ENCODE data around the gene FBXW12. TPM values are rescaled to one million over a fixed set of nuclear protein-coding genes. Genes with fewer than 3 reads are reported as not detected.
A peak's percentile ranks its signal among the peaks of the same experiment; 100 is the strongest.
"Not testable (repeated sequence)": the region's sequence is repeated elsewhere in the genome, so short reads cannot be mapped to it uniquely, and the experiment has no call there.

FBXW12 gene
- total RNA-seq, 1 experiment from 2014 or later = not detected

- Histone ChIP-seq H3K27me3 (ENCODE audit: insufficient read depth, low read length) (no peaks in the 10 kb centered on the region), H3K36me3 (ENCODE audit: control insufficient read depth in 1 of 2, insufficient read depth in 2 of 2, low read length in 2 of 2) (peaks cover 0 to under 1% of the 10 kb centered on the region in 2 experiments; a peak in 1 of 4 replicates), H3K4me2 (ENCODE audit: low read length) (no peak overlapping the region; the same call in 1 of the 2 replicates), H3K79me2 (ENCODE audit: insufficient read depth, low read length) (no peaks in the 10 kb centered on the region), H3K9ac (ENCODE audit: low read length) (no peak overlapping the region), H3K4me3 (replicated peaks in 1 of 2; ENCODE audit: low read depth in 1 of 2, low read length in 2 of 2) (no peak overlapping the region), H3K4me1 (ENCODE audit: control insufficient read depth in 1 of 2, insufficient read depth in 2 of 2, low read length in 2 of 2) (peaks cover 14 to 39% of the 10 kb centered on the region in 2 experiments), H2AFZ (ENCODE audit: low read depth, low read length, poor library complexity, severe bottlenecking) (no peak overlapping the region), H3K9me2 (ENCODE audit: insufficient read depth) (no peaks in the 10 kb centered on the region), H3K27ac (ENCODE audit: low read depth, low read length) (no peak overlapping the region), H3K9me3 (ENCODE audit: control insufficient read depth in 1 of 2, insufficient read depth in 1 of 2, low read depth in 1 of 2, low read length in 2 of 2) (no peaks in the 10 kb centered on the region), H4K20me1 (ENCODE audit: insufficient read depth) (no peaks in the 10 kb centered on the region)
- ChIA-PET POLR2A (interaction anchor here (0.9 to 1.7 kb wide), 3 partner anchors 32 to 39 kb away, joined by 4 to 22 read pairs (median 7); partner anchors contain the start of genes CCDC51 and TMA7), RAD21 (ENCODE audit: low non-redundant PET in 1 of 2, low total read pairs in 2 of 2, uncharacterized antibody in 2 of 2, unreplicated experiment in 2 of 2) (interaction anchor here (0.7 to 4.1 kb wide), 12 partner anchors 32 to 234 kb away, joined by 3 to 59 read pairs (median 5); partner anchors contain the start of gene SLC26A6 (in 1 of the 2)), CTCF (interaction anchor here (0.6 to 8.0 kb wide), 27 partner anchors 9 to 621 kb away, joined by 3 to 386 read pairs (median 5); partner anchors contain the start of genes ATRIP, CCDC51, NCKIPSD and NDUFAF3)
- DNase-seq (ENCODE audit: low read depth, low spot score) (peak; percentile 69), ATAC-seq (peak; percentile 80)
- TF ChIP-seq MAX (IDR thresholded peaks at IDR 0.05) (0 out of 2 replicates have a peak, but pooled peaks have one; percentile 30), CBX3 (IDR thresholded peaks at IDR 0.05; ENCODE audit: low read depth) (0 out of 2 replicates have a peak, but pooled peaks have one; percentile 63), RAD21 (IDR thresholded peaks at IDR 0.05; ENCODE audit: low read depth) (peak; percentile 97), CEBPB (IDR thresholded peaks at IDR 0.05; ENCODE audit: low read depth) (no peak), ZBTB33 (IDR thresholded peaks at IDR 0.05; ENCODE audit: extremely low read depth, insufficient replicate concordance, low read length) (no peak), YY1 (IDR thresholded peaks at IDR 0.05; ENCODE audit: extremely low read depth, insufficient replicate concordance, low read depth, low read length) (peak; percentile 7), POLR2AphosphoS5 (IDR thresholded peaks at IDR 0.05; ENCODE audit: low read depth, low read length) (no peak), CTCF (IDR thresholded peaks at IDR 0.05 in 2 of 3, conservative IDR thresholded peaks at IDR 0.05 in 1 of 3; ENCODE audit: borderline replicate concordance in 1 of 3, insufficient read depth in 1 of 3, low read depth in 2 of 3, low read length in 2 of 3) (peak; percentile 69 to 97 (median 83))
- no TSS peak for BruUV-seq (replicated peaks)
- intact Hi-C loops (cut with micrococcal nuclease) = loop anchor here (1.0 to 2.0 kb wide), 3 partner anchors 35 to 148 kb away; no protein-coding TSS in a partner anchor
Measured at GRCh38 chr3:48400824-48401433, 28.9 kb downstream of the FBXW12 start.

GRCh38 chr3:48401434-48401901, 29.4 kb downstream of the FBXW12 start:
- POLR2A ChIA-PET = interaction anchor here (0.9 to 1.7 kb wide), 3 partner anchors 31 to 38 kb away, joined by 4 to 22 read pairs (median 7); partner anchors contain the start of genes CCDC51 and TMA7
- H3K9me3 ChIP-seq (ENCODE audit: control insufficient read depth in 1 of 2, insufficient read depth in 1 of 2, low read depth in 1 of 2, low read length in 2 of 2); H3K36me3 ChIP-seq (ENCODE audit: control insufficient read depth in 1 of 2, insufficient read depth in 2 of 2, low read length in 2 of 2); H4K20me1 ChIP-seq (ENCODE audit: insufficient read depth); H3K79me2 ChIP-seq (ENCODE audit: insufficient read depth, low read length); H3K4me3 ChIP-seq (replicated peaks in 1 of 2; ENCODE audit: low read depth in 1 of 2, low read length in 2 of 2); H2AFZ ChIP-seq (ENCODE audit: low read depth, low read length, poor library complexity, severe bottlenecking); DNase-seq (ENCODE audit: low read depth, low spot score); ATAC-seq; H3K27me3 ChIP-seq (ENCODE audit: insufficient read depth, low read length); BruUV-seq (replicated peaks); H3K9me2 ChIP-seq (ENCODE audit: insufficient read depth): not testable (repeated sequence)
- CTCF ChIA-PET = interaction anchor here (0.6 to 8.0 kb wide), 27 partner anchors 10 to 620 kb away, joined by 3 to 386 read pairs (median 5); partner anchors contain the start of genes ATRIP, CCDC51, NCKIPSD and NDUFAF3
- Histone ChIP-seq H3K4me2 (ENCODE audit: low read length) (peak overlapping the region; percentile 58), H3K4me1 (ENCODE audit: control insufficient read depth in 1 of 2, insufficient read depth in 2 of 2, low read length in 2 of 2) (peaks cover 14 to 39% of the 10 kb centered on the region in 2 experiments), H3K27ac (ENCODE audit: low read depth, low read length) (peak overlapping the region; percentile 64; the same call in 1 of the 2 replicates), H3K9ac (ENCODE audit: low read length) (peak overlapping the region; percentile 23; the same call in 1 of the 2 replicates)
- intact Hi-C loops (cut with micrococcal nuclease) = loop anchor here (1.0 to 2.0 kb wide), 3 partner anchors 35 to 147 kb away; no protein-coding TSS in a partner anchor
- RAD21 ChIA-PET (ENCODE audit: low non-redundant PET in 1 of 2, low total read pairs in 2 of 2, uncharacterized antibody in 2 of 2, unreplicated experiment in 2 of 2) = interaction anchor here (0.7 to 4.1 kb wide), 11 partner anchors 32 to 233 kb away, joined by 3 to 59 read pairs (median 6); partner anchors contain the start of gene SLC26A6 (in 1 of the 2)

All from HCT116 (cell line).